ENCODE data around the gene ZFYVE19.

Gene ZFYVE19

GRCh38 chr15:40815042-40815698, 8.3 kb downstream of the ZFYVE19 start:
- no peak for DNase-seq

GRCh38 chr15:40819048-40819447, 12.2 kb downstream of the ZFYVE19 start:
- no peak for DNase-seq

- no peak for DNase-seq
Observed at GRCh38 chr15:40821195-40821594, 14.3 kb downstream of the ZFYVE19 start.

- no peak for DNase-seq
Observed at GRCh38 chr15:40823572-40824343, 16.9 kb downstream of the ZFYVE19 start.

GRCh38 chr15:40825661-40826422, 19.0 kb downstream of the ZFYVE19 start:
- DNase-seq = no peak

- DNase-seq = no peak
Observed at GRCh38 chr15:40826423-40827075, 19.7 kb downstream of the ZFYVE19 start.

- no peak for DNase-seq
Observed at GRCh38 chr15:40828447-40829036, 21.7 kb downstream of the ZFYVE19 start, which contains the start of gene PPP1R14D. Gene PPP1R14D (minus strand): TSS chr15:40828708. CDS start chr15:40828641, 67 bp downstream.

GRCh38 chr15:40829115-40829514, 22.2 kb downstream of the ZFYVE19 start:
- no peak for DNase-seq

- no peak for DNase-seq
Observed at GRCh38 chr15:40830884-40831283, 24.0 kb downstream of the ZFYVE19 start.

GRCh38 chr15:40831861-40832260, 25.0 kb downstream of the ZFYVE19 start:
- no peak for DNase-seq

GRCh38 chr15:40832903-40833302, 26.0 kb downstream of the ZFYVE19 start:
- DNase-seq = no peak

- DNase-seq = no peak
Observed at GRCh38 chr15:40836020-40836419, 29.1 kb downstream of the ZFYVE19 start.

- no peak for DNase-seq
Observed at GRCh38 chr15:40838756-40839155, 31.9 kb downstream of the ZFYVE19 start.

- DNase-seq = no peak
Observed at GRCh38 chr15:40841741-40842140, 34.9 kb downstream of the ZFYVE19 start.

- DNase-seq = no peak
Observed at GRCh38 chr15:40843261-40843884, 36.5 kb downstream of the ZFYVE19 start.

- peak; percentile 13 for DNase-seq
Observed at GRCh38 chr15:40843885-40844695, 37.2 kb downstream of the ZFYVE19 start, which contains the start of gene SPINT1. Gene SPINT1 (plus strand): TSS chr15:40844048. CDS start chr15:40844555, 507 bp downstream.

- peak; percentile 5 for DNase-seq
Observed at GRCh38 chr15:40844696-40845030, 37.8 kb downstream of the ZFYVE19 start.

- DNase-seq = no peak
Observed at GRCh38 chr15:40845036-40845435, 38.1 kb downstream of the ZFYVE19 start.

GRCh38 chr15:40845511-40846284, 38.8 kb downstream of the ZFYVE19 start:
- no peak for DNase-seq

GRCh38 chr15:40846841-40847222, 39.9 kb downstream of the ZFYVE19 start:
- no peak for DNase-seq

Data from T-helper 9 cell (primary cell).